Right lobe of liver (tissue), 6 donors: ENCODE data around the gene SPAG6. TPM values are rescaled to one million over a fixed set of nuclear protein-coding genes. Genes with fewer than 3 reads are reported as not detected.

Experiments
- ATAC-seq, 4 donors: fragments of 200-7000 bp; cut with Tn5 transposase; one replicate each; pipeline ENCODE4 v1.9.1; 2020; ENCODE audit warnings: mild to moderate bottlenecking in 4 of 4, moderate library complexity in 4 of 4
- DNase-seq, 3 donors: peaks; one replicate each; pipeline ENCODE4 v3.0.0-alpha.2; 2020
- H3K27ac ChIP-seq, 3 donors: fragments of 200-600 bp; one replicate each; pipeline ENCODE4 v1.8.0; 2022
- H3K27me3 ChIP-seq, 2 donors: fragments of 200-600 bp; one replicate each; pipeline ENCODE4 v1.8.0; 2022
- H3K36me3 ChIP-seq, 4 donors: fragments of 200-600 bp; sonication (generic) in 1 of 4; one replicate each; pipeline versions ENCODE4 v1.5.1 to v1.8.0; 2017 to 2022; ENCODE audit warnings: control low read depth in 1 of 4
- H3K4me1 ChIP-seq, 4 donors: fragments of 200-600 bp; sonication (generic) in 1 of 4; one replicate each; pipeline versions ENCODE4 v1.5.1 to v1.8.0; 2017 to 2022; ENCODE audit warnings: control low read depth in 1 of 4
- H3K4me3 ChIP-seq, 3 donors: fragments of 200-600 bp; one replicate each; pipeline ENCODE4 v1.8.0; 2022
- H3K9me3 ChIP-seq, 4 donors: fragments of 200-600 bp; sonication (generic) in 1 of 4; one replicate each; pipeline versions ENCODE4 v1.5.1 to v1.8.0; 2017 to 2022; ENCODE audit warnings: control low read depth in 1 of 4
- CTCF ChIP-seq, 4 donors: fragments of 200-600 bp in 3 of 4; fragments of 450-650 bp in 1 of 4; IDR thresholded peaks; one replicate each; pipeline versions ENCODE4 v1.5.1 to v1.8.0; 2016 to 2022; ENCODE audit warnings: antibody characterized with exemption in 4 of 4, mild to moderate bottlenecking in 2 of 4
- POLR2A ChIP-seq: fragments of 450-650 bp; IDR thresholded peaks from one replicate; pipeline ENCODE4 v1.6.1; 2017; ENCODE audit warnings: antibody characterized with exemption, mild to moderate bottlenecking
- WGBS: methylation state at CpG from one replicate; pipeline ENCODE4 v1.1.6; 2018; ENCODE audit warnings: low coverage, low lambda C conversion rate; ENCODE audit not compliant: insufficient coverage; ENCODE audit errors: missing lambda C conversion rate; 5-methylcytosine and 5-hydroxymethylcytosine counted together
- intact Hi-C, 2 donors: fragments of 100-400 bp; cut with DNase I; formaldehyde crosslinking; loops; one replicate each; pipeline versions ENCODE4 v1.11.2 to v1.14.1; 2022
- total RNA-seq, 6 experiments: library from RNA; depleted of rRNA in 2 of 6; stranded (reverse); fragments of >200 nt in 2 of 6; fragmentation: NEBNext Ultra II Directional in 3 of 6; extraction: Animal tissue kit (Norgen Biotek cat#: 25700) in 3 of 6; gene quantifications; one replicate each; pipeline versions ENCODE4 v1.1.0 to v1.2.4, GENCODE V29; 2016 to 2023
- donor health status: DM: no; HTN: yes; CAD: no.
- donor health status: DM: no; HTN: no; CAD: no.
- donor health status: DM: no; HTN: no; CAD: no.
- donor health status: DM: no; HTN: yes; CAD: no.
- donor health status: DM: no; HTN: yes; CAD: no.

The SPAG6 gene
- total RNA-seq, 6 experiments from 2014 or later: not detected

GRCh38 chr10:22420787-22421517 lies 75.7 kb downstream of the SPAG6 start:
- ATAC-seq (no peak), DNase-seq (no peak)
- H3K9me3 ChIP-seq: no peaks in the 10 kb centered on the region
- H3K27ac ChIP-seq: no peak overlapping the region
- 79% methylated on average over 4 of the region's 4 CpGs for WGBS
- H3K27me3 ChIP-seq: no peaks in the 10 kb centered on the region
- no peaks in the 10 kb centered on the region for H3K4me1 ChIP-seq
- intact Hi-C loops: no loop called here
- no peak for TF ChIP-seq POLR2A
- peak in 3 of 4 donors; percentile 12 to 28 (median 15) for TF ChIP-seq CTCF (IDR thresholded peaks at IDR 0.05)
- no peaks in the 10 kb centered on the region for H3K36me3 ChIP-seq
- no peak overlapping the region for H3K4me3 ChIP-seq

GRCh38 chr10:22426653-22427052 lies 81.4 kb downstream of the SPAG6 start:
- no peak for TF ChIP-seq CTCF (IDR thresholded peaks at IDR 0.05)
- no peak for TF ChIP-seq POLR2A
- ATAC-seq: no peak
- intact Hi-C loops: no loop called here
- Histone ChIP-seq H3K4me3 (no peak overlapping the region), H3K9me3 (no peaks in the 10 kb centered on the region), H3K27me3 (peaks cover 0 to 6% of the 10 kb centered on the region in 2 donors), H3K4me1 (peaks cover 0 to 5% (median 0%) of the 10 kb centered on the region in 4 donors), H3K36me3 (no peaks in the 10 kb centered on the region), H3K27ac (no peak overlapping the region)
- DNase-seq: no peak
- 90% methylated on average over 3 of the region's 5 CpGs for WGBS

- Histone ChIP-seq H3K9me3 (no peaks in the 10 kb centered on the region), H3K36me3 (no peaks in the 10 kb centered on the region), H3K4me3 (no peak overlapping the region), H3K27ac (no peak overlapping the region), H3K4me1 (peaks cover 0 to 5% (median 0%) of the 10 kb centered on the region in 4 donors), H3K27me3 (peaks cover 0 to 6% of the 10 kb centered on the region in 2 donors)
- DNase-seq (no peak), ATAC-seq (peak in 1 of 4 donors; percentile 23)
- TF ChIP-seq POLR2A: no peak
- TF ChIP-seq CTCF (IDR thresholded peaks at IDR 0.05): no peak
- intact Hi-C loops: no loop called here
- WGBS: 65% methylated on average over 3 of the region's 3 CpGs
Observed at GRCh38 chr10:22427101-22427500, 81.8 kb downstream of the SPAG6 start.

GRCh38 chr10:22427890-22428571 lies 82.7 kb downstream of the SPAG6 start:
- intact Hi-C loops: no loop called here
- WGBS: 24% methylated on average over 6 of the region's 6 CpGs
- Histone ChIP-seq H3K36me3 (no peaks in the 10 kb centered on the region), H3K4me1 (peaks cover 0 to 5% (median 0%) of the 10 kb centered on the region in 4 donors), H3K27me3 (peaks cover 0 to 6% of the 10 kb centered on the region in 2 donors), H3K27ac (no peak overlapping the region), H3K9me3 (no peaks in the 10 kb centered on the region), H3K4me3 (no peak overlapping the region)
- TF ChIP-seq POLR2A (no peak), CTCF (IDR thresholded peaks at IDR 0.05) (no peak)
- peak in 2 of 4 donors; percentile 55 to 93 for ATAC-seq
- DNase-seq: no peak
